H9 (cell line): ENCODE measurements around the gene TBL3. TPM values are rescaled to one million over a fixed set of nuclear protein-coding genes. Genes with fewer than 3 reads are reported as not detected.

ENCODE experiments used
- DNase-seq: peaks from one replicate; pipeline ENCODE4 v3.0.0-alpha.2; 2017
- H2AFZ ChIP-seq: one replicate; pipeline ENCODE4 v1.6.1; 2013; ENCODE audit warnings: mild to moderate bottlenecking, low read length, control low read depth, moderate library complexity
- H2AK5ac ChIP-seq: 2 replicates; pipeline ENCODE4 v1.6.1; 2013; ENCODE audit warnings: low read length, control low read depth, mixed read lengths; ENCODE audit not compliant: insufficient read length
- H2BK120ac ChIP-seq: one replicate; pipeline ENCODE4 v1.6.1; 2013; ENCODE audit warnings: low read depth, mild to moderate bottlenecking, low read length, control low read depth, inconsistent platforms; ENCODE audit not compliant: poor library complexity, severe bottlenecking
- H2BK12ac ChIP-seq: 2 replicates; pipeline ENCODE4 v1.6.1; 2013; ENCODE audit warnings: low read length, control low read depth, mixed read lengths, low read depth; ENCODE audit not compliant: insufficient read length
- H2BK15ac ChIP-seq: 2 replicates; pipeline ENCODE4 v1.6.1; 2013; ENCODE audit warnings: low read depth, low read length, control low read depth
- H2BK20ac ChIP-seq: one replicate; pipeline ENCODE4 v1.6.1; 2013; ENCODE audit warnings: low read depth, mild to moderate bottlenecking, low read length, control low read depth, inconsistent platforms; ENCODE audit not compliant: poor library complexity, severe bottlenecking
- H2BK5ac ChIP-seq: 2 replicates; pipeline ENCODE4 v1.6.1; 2013; ENCODE audit warnings: low read length, control low read depth, mixed read lengths; ENCODE audit not compliant: insufficient read length
- H3K14ac ChIP-seq: 2 replicates; pipeline ENCODE4 v1.6.1; 2013; ENCODE audit warnings: low read length, control low read depth; ENCODE audit not compliant: insufficient read depth
- H3K18ac ChIP-seq: 2 replicates; pipeline ENCODE4 v1.6.1; 2013; ENCODE audit warnings: low read depth, mild to moderate bottlenecking, mixed read lengths, low read length, control low read depth; ENCODE audit not compliant: insufficient read length
- H3K23ac ChIP-seq: 2 replicates; pipeline ENCODE4 v1.6.1; 2013; ENCODE audit warnings: low read length, control low read depth, mixed read lengths, low read depth; ENCODE audit not compliant: insufficient read length
- H3K23me2 ChIP-seq: 2 replicates; pipeline ENCODE4 v1.6.1; 2013; ENCODE audit warnings: low read depth, mild to moderate bottlenecking, mixed read lengths, low read length, control low read depth; ENCODE audit not compliant: insufficient read length, poor library complexity, severe bottlenecking
- H3K27ac ChIP-seq: 2 replicates; pipeline ENCODE4 v1.5.1; 2013; ENCODE audit warnings: low read length, control low read depth, mixed read lengths, low read depth; ENCODE audit not compliant: insufficient read length
- H3K27me3 ChIP-seq: 2 replicates; pipeline ENCODE4 v1.6.1; 2013; ENCODE audit warnings: low read length, control low read depth, inconsistent platforms; ENCODE audit not compliant: insufficient read depth
- H3K4ac ChIP-seq: 2 replicates; pipeline ENCODE4 v1.6.1; 2013; ENCODE audit warnings: low read depth, mild to moderate bottlenecking, control low read depth, inconsistent platforms, low read length, moderate library complexity
- H3K4me1 ChIP-seq: 2 replicates; pipeline ENCODE4 v1.6.1; 2013; ENCODE audit warnings: low read length, control low read depth, inconsistent platforms; ENCODE audit not compliant: insufficient read depth
- H3K4me2 ChIP-seq: 2 replicates; pipeline ENCODE4 v1.6.1; 2013; ENCODE audit warnings: low read length, control low read depth, mixed read lengths; ENCODE audit not compliant: insufficient read length, insufficient read depth
- H3K56ac ChIP-seq: 2 replicates; pipeline ENCODE4 v1.6.1; 2013; ENCODE audit warnings: low read depth, mild to moderate bottlenecking, mixed read lengths, low read length, control low read depth; ENCODE audit not compliant: insufficient read length
- H3K79me1 ChIP-seq: 2 replicates; pipeline ENCODE4 v1.6.1; 2013; ENCODE audit warnings: low read depth, mild to moderate bottlenecking, moderate library complexity, low read length, control low read depth, inconsistent platforms; ENCODE audit not compliant: insufficient read depth, poor library complexity, severe bottlenecking
- H3K79me2 ChIP-seq: 2 replicates; pipeline ENCODE4 v1.6.1; 2013; ENCODE audit warnings: low read length, control low read depth, inconsistent platforms; ENCODE audit not compliant: insufficient read depth
- H3K9ac ChIP-seq: 2 replicates; pipeline ENCODE4 v1.6.1; 2013; ENCODE audit warnings: low read length, control low read depth, mixed read lengths; ENCODE audit not compliant: insufficient read length; ENCODE audit errors: extremely low read depth
- H3K9me3 ChIP-seq: one replicate; pipeline ENCODE4 v1.6.1; 2013; ENCODE audit warnings: low read depth, low read length, inconsistent platforms; ENCODE audit not compliant: control insufficient read depth
- H3T11ph ChIP-seq: one replicate; pipeline ENCODE4 v1.6.1; 2013; ENCODE audit warnings: mild to moderate bottlenecking, low read length, control low read depth, inconsistent platforms
- H4K20me1 ChIP-seq: one replicate; pipeline ENCODE4 v1.6.1; 2013; ENCODE audit not compliant: control insufficient read depth, insufficient read length, insufficient read depth
- H4K5ac ChIP-seq: 2 replicates; pipeline ENCODE4 v1.6.1; 2013; ENCODE audit warnings: low read depth, mild to moderate bottlenecking, mixed read lengths, low read length, control low read depth; ENCODE audit not compliant: insufficient read length
- H4K8ac ChIP-seq: replicated peaks from 2 replicates; pipeline ENCODE4 v1.6.1; 2013; ENCODE audit warnings: low read length, control low read depth, mixed read lengths, low read depth; ENCODE audit not compliant: insufficient read length
- H4K91ac ChIP-seq: 2 replicates; pipeline ENCODE4 v1.6.1; 2013; ENCODE audit warnings: low read depth, mild to moderate bottlenecking, moderate library complexity, mixed read lengths, low read length, control low read depth; ENCODE audit not compliant: insufficient read length
- H3K27ac Mint-ChIP-seq, 3 experiments: 2 replicates in 2 of 3; 3 replicates in 1 of 3; pipeline ENCODE4 v1.8.0; 2020 to 2021; ENCODE audit warnings: mixed read lengths in 3 of 3, mild to moderate bottlenecking in 1 of 3, moderate library complexity in 1 of 3
- H3K27me3 Mint-ChIP-seq: 2 replicates; pipeline ENCODE4 v1.8.0; 2021; ENCODE audit warnings: low read depth, mild to moderate bottlenecking, moderate library complexity, mixed read lengths
- H3K36me3 Mint-ChIP-seq, 3 experiments: 2 replicates in 2 of 3; 3 replicates in 1 of 3; pipeline ENCODE4 v1.8.0; 2020 to 2021; ENCODE audit warnings: low read depth in 3 of 3, mixed read lengths in 3 of 3; ENCODE audit not compliant: insufficient read depth in 1 of 3
- H3K4me1 Mint-ChIP-seq, 2 experiments: 2 replicates each; pipeline ENCODE4 v1.8.0; 2020; ENCODE audit warnings: mixed read lengths in 2 of 2
- H3K4me3 Mint-ChIP-seq, 2 experiments: 2 replicates in 1 of 2; 3 replicates in 1 of 2; pipeline ENCODE4 v1.8.0; 2020 to 2021; ENCODE audit warnings: mild to moderate bottlenecking in 2 of 2, mixed read lengths in 2 of 2, moderate library complexity in 1 of 2
- H3K9me3 Mint-ChIP-seq, 2 experiments: 2 replicates in 1 of 2; 3 replicates in 1 of 2; pipeline ENCODE4 v1.8.0; 2020; ENCODE audit warnings: mild to moderate bottlenecking in 2 of 2, mixed read lengths in 2 of 2, moderate library complexity in 1 of 2
- WGBS: extraction: QIAGEN DNeasy Blood & Tissue Kit; methylation state at CpG from one replicate; pipeline ENCODE4 v1.1.7; 2013; ENCODE audit warnings: missing lambda C conversion rate, low lambda C conversion rate, mixed read lengths; ENCODE audit not compliant: insufficient read length; ENCODE audit errors: extremely low coverage; 5-methylcytosine and 5-hydroxymethylcytosine counted together
- total RNA-seq: library from RNA; stranded (reverse); gene quantifications from 2 replicates; pipeline ENCODE4 v1.2.1, GENCODE V29; 2021
- TF ChIP-seq, protein P1 (sequence below): fragments of 200-600 bp; sonication (generic); conservative IDR thresholded peaks from 3 replicates; pipeline ENCODE4 v1.8.0; 2021; ENCODE audit warnings: antibody characterized with exemption, mild to moderate bottlenecking

The TBL3 gene
- total RNA-seq, 1 experiment from 2014 or later, result 54.0 TPM

DNA sequence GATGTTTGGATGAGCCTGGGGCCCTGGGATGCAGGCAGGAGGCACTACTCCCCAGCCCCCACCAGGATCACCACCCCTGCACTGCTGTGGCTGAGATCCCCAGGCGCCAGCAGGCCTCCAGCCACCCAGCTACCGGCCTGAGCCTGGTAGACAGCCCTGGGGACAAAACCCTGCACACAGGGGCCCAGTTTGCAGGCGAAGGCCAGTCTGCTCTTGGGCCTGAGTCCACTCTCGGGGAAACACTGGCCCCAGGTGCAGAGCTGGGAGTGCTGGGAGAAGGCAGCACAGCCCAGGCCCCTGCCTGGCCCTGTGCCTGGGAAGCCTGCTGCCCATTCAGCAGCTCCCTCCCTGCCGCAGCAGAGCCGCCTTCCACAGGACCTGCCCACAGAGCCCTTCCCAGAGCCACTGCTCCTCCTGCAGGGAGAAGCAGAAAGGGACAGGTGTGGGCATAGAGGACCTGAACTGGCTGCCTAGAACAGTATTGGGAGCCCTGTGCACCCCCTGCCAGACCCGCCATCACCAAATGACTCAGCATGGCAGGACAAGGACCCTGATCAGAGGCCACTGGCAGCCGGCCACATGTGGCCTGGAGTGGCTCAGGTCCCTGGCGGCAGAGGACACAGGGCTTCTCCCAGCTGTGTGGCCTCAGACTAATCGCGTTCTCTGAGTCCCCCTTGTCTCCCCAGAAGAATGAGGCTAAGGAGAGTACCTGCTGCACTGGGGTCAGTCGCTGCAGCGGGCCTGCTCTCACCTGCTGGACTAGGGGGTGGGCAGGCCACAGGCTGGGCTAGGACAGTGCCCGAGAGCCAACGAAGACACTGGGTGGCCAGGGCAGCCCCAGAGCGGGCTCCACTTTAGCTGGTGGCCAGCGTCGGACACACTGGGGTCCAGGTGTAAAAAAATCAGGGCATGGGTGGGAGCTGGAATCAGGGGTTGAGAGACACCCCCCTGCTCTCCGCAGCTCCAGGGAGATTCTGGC is 39.5 kb upstream of the TBL3 start:
- Histone ChIP-seq H3K79me2 (no peaks in the 10 kb centered on the region), H2BK120ac (no peak overlapping the region), H3K23ac (no peak overlapping the region), H3K27me3 (no peaks in the 10 kb centered on the region), H2AFZ (no peak overlapping the region), H2BK5ac (no peak overlapping the region), H3K4me1 (no peaks in the 10 kb centered on the region), H2AK5ac (no peak overlapping the region), H2BK20ac (no peak overlapping the region), H3K4ac (no peak overlapping the region), H3K27ac (no peak overlapping the region), H3T11ph (no peak overlapping the region), H3K23me2 (peaks cover 3% of the 10 kb centered on the region), H3K18ac (no peak overlapping the region), H2BK12ac (no peak overlapping the region), H4K91ac (no peak overlapping the region), H3K4me2 (no peak overlapping the region), H3K79me1 (no peaks in the 10 kb centered on the region), H2BK15ac (no peak overlapping the region), H4K20me1 (no peaks in the 10 kb centered on the region), H3K56ac (no peak overlapping the region), H4K8ac (no peak overlapping the region), H3K14ac (no peak overlapping the region), H4K5ac (no peak overlapping the region), H3K9me3 (no peaks in the 10 kb centered on the region), H3K9ac (no peak overlapping the region)
- Mint-ChIP-seq H3K4me3 (no peak overlapping the region), H3K9me3 (peaks cover 0 to 3% of the 10 kb centered on the region in 2 experiments; a peak in 1 of 5 replicates), H3K27me3 (peaks cover 26% of the 10 kb centered on the region), H3K27ac (no peak overlapping the region), H3K4me1 (peaks cover 2 to 7% of the 10 kb centered on the region in 2 experiments), H3K36me3 (peaks cover 0 to 6% (median 0%) of the 10 kb centered on the region in 3 experiments; a peak in 2 of 7 replicates)
- TF ChIP-seq, protein P1, sequence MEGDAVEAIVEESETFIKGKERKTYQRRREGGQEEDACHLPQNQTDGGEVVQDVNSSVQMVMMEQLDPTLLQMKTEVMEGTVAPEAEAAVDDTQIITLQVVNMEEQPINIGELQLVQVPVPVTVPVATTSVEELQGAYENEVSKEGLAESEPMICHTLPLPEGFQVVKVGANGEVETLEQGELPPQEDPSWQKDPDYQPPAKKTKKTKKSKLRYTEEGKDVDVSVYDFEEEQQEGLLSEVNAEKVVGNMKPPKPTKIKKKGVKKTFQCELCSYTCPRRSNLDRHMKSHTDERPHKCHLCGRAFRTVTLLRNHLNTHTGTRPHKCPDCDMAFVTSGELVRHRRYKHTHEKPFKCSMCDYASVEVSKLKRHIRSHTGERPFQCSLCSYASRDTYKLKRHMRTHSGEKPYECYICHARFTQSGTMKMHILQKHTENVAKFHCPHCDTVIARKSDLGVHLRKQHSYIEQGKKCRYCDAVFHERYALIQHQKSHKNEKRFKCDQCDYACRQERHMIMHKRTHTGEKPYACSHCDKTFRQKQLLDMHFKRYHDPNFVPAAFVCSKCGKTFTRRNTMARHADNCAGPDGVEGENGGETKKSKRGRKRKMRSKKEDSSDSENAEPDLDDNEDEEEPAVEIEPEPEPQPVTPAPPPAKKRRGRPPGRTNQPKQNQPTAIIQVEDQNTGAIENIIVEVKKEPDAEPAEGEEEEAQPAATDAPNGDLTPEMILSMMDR, result peak; percentile 49; the same call in 2 of the 3 replicates
- no CpG with 5 or more reads among the region's 19 CpGs for WGBS
- DNase-seq, result peak; percentile 81
